Mucosa of descending colon (tissue), 3 donors: ENCODE results near the gene HOOK1. TPM values are rescaled to one million over a fixed set of nuclear protein-coding genes. Genes with fewer than 3 reads are reported as not detected.
"Not testable (repeated sequence)": the region's sequence is repeated elsewhere in the genome, so short reads cannot be mapped to it uniquely, and the experiment has no call there.

Experiments
- ATAC-seq: fragments of 200-7000 bp; cut with Tn5 transposase; one replicate; pipeline ENCODE4 v1.9.1; 2020; ENCODE audit warnings: mild to moderate bottlenecking, moderate library complexity
- DNase-seq, 3 donors: peaks; one replicate each; pipeline ENCODE4 v3.0.0-alpha.2; 2020
- H3K36me3 ChIP-seq: fragments of 200-600 bp; one replicate; pipeline ENCODE4 v1.8.0; 2021; ENCODE audit warnings: low read depth, mild to moderate bottlenecking
- H3K4me1 ChIP-seq: fragments of 200-600 bp; one replicate; pipeline ENCODE4 v1.8.0; 2021; ENCODE audit warnings: low read depth, mild to moderate bottlenecking
- H3K4me3 ChIP-seq: fragments of 200-600 bp; one replicate; pipeline ENCODE4 v1.8.0; 2021; ENCODE audit warnings: mild to moderate bottlenecking
- H3K9me3 ChIP-seq: fragments of 200-600 bp; one replicate; pipeline ENCODE4 v1.8.0; 2021; ENCODE audit warnings: mild to moderate bottlenecking
- intact Hi-C, 2 donors: fragments of 100-400 bp; cut with DNase I in 1 of 2; cut with micrococcal nuclease in 1 of 2; formaldehyde crosslinking; loops; one replicate each; pipeline versions ENCODE4 v1.11.0 to v1.11.1; 2022; cut with DNase I, micrococcal nuclease
- total RNA-seq, 3 donors: library from RNA; stranded (reverse); fragmentation: NEBNext Ultra II Directional in 2 of 3; extraction: Animal tissue kit (Norgen Biotek cat#: 25700) in 2 of 3; gene quantifications; one replicate each; pipeline versions ENCODE4 v1.2.1 to v1.2.4, GENCODE V29; 2021 to 2023
- TF ChIP-seq, protein P1 (sequence below): fragments of 200-600 bp; IDR thresholded peaks from one replicate; pipeline ENCODE4 v1.8.0; 2022; ENCODE audit warnings: antibody characterized with exemption, mild to moderate bottlenecking
- donor health status: DM: no; HTN: no; CAD: no; lungs with moderate emphysema.
- donor health status: DM: no; HTN: no; CAD: no.
- donor health status: DM: no; HTN: yes; CAD: no.

HOOK1 gene
- total RNA-seq, 3 donors from 2014 or later: 26.9 to 58.6 (median 55.9) TPM

DNA sequence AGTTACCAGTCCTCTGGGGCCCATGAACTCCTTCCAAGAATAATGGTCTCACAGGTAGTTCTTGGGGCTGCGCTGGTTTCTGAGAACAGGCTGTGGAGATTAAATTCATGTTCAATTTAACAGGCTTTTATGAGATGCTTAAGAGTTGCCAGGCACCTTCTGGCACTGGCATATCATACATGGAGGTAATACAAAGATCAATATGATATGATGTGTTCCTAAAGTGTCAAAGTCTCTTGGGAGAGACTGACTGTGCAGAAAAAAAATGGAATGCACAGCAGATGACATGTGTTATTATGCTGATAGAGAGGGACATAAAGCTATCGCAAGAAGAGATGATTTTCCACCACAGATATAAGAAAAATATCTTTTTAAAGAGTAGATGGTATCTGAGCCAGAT is 105.0 kb downstream of the HOOK1 start:
- ATAC-seq (peak; percentile 25), DNase-seq (no peak)
- TF ChIP-seq, protein P1, sequence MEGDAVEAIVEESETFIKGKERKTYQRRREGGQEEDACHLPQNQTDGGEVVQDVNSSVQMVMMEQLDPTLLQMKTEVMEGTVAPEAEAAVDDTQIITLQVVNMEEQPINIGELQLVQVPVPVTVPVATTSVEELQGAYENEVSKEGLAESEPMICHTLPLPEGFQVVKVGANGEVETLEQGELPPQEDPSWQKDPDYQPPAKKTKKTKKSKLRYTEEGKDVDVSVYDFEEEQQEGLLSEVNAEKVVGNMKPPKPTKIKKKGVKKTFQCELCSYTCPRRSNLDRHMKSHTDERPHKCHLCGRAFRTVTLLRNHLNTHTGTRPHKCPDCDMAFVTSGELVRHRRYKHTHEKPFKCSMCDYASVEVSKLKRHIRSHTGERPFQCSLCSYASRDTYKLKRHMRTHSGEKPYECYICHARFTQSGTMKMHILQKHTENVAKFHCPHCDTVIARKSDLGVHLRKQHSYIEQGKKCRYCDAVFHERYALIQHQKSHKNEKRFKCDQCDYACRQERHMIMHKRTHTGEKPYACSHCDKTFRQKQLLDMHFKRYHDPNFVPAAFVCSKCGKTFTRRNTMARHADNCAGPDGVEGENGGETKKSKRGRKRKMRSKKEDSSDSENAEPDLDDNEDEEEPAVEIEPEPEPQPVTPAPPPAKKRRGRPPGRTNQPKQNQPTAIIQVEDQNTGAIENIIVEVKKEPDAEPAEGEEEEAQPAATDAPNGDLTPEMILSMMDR: no peak
- Histone ChIP-seq H3K36me3 (no peaks in the 10 kb centered on the region), H3K9me3 (no peaks in the 10 kb centered on the region), H3K4me1 (peaks cover 8% of the 10 kb centered on the region), H3K4me3 (no peak overlapping the region)
- intact Hi-C loops: no loop called here

DNA sequence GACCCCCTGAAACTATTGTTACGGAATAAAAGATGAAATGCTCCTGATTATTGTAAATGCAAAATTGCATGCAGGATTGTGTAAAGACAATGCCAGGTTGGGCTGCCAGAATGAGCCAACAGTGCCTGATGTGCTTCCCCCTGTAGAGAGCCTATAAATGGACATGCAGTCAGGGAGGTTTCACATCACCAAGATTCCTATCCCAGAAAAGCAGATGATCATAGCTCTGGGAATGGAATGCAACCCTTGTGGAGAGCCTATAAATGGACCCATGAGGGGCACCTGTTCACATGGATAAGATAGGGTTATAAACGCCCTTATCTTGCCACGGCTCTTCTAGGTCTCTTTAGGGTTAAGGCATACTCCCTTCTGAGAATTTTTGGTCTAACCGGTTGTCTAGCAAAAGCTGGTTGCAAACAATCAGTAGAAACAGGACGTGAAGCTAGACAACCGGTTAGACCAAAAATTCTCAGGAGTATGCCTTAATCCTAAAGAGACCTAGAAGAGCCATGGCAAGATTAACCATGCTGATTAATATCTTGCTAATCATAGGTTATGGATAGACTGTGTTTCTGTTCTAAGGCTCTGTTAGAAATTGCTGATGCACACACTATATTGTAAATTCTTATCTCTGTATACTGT is 106.6 kb downstream of the HOOK1 start:
- H3K4me1 ChIP-seq, intact Hi-C loops, H3K36me3 ChIP-seq, H3K4me3 ChIP-seq, DNase-seq, ATAC-seq, H3K9me3 ChIP-seq: not testable (repeated sequence)

DNA sequence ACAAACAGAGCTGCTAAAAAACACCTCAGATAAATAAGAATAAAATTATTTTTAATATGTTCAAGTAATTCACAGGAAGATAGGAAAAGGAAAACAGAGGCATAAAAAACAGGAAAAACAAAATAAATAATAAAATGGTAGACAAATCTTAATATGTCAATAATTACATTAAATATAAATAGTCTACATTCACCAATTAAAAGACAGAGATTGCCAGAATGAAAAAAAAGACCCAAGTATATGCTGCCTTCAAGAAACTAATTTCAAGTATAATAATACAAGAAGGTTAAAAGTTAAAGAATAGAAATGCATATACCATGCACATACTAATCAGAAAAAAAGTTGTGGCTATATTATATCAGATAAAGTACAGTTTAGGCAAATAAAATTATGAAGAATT is 109.9 kb downstream of the HOOK1 start:
- no peak for ATAC-seq
- Histone ChIP-seq H3K9me3 (no peaks in the 10 kb centered on the region), H3K36me3 (no peaks in the 10 kb centered on the region), H3K4me1 (no peaks in the 10 kb centered on the region), H3K4me3 (no peak overlapping the region)
- TF ChIP-seq, protein P1: no peak
- intact Hi-C loops: no loop called here
- no peak for DNase-seq

Other genes with a start within 250 kb of the HOOK1 start
- 10 to 100 TPM; 21.8 to 58.6 (median 45.6) TPM for gene CYP2J2, start 111.8 kb downstream of the HOOK1 start, total RNA-seq